Subcutaneous adipose tissue (tissue), 4 donors: Measurements from ENCODE around the gene ST14. TPM values are rescaled to one million over a fixed set of nuclear protein-coding genes. Genes with fewer than 3 reads are reported as not detected.

Experiments
- total RNA-seq, 4 donors: library from RNA; depleted of rRNA; stranded (reverse); fragments of >200 nt; gene quantifications; one replicate each; pipeline ENCODE4 v1.1.0, GENCODE V29; 2016
- TF ChIP-seq, protein P1 (sequence below): fragments of 450-650 bp; IDR thresholded peaks from one replicate; pipeline ENCODE4 v1.5.1; 2016; ENCODE audit warnings: low read depth, mild to moderate bottlenecking, control low read depth, antibody characterized with exemption, moderate library complexity

ST14 gene
- total RNA-seq, 4 donors from 2014 or later: 2.8 to 113 (median 8.1) TPM

DNA sequence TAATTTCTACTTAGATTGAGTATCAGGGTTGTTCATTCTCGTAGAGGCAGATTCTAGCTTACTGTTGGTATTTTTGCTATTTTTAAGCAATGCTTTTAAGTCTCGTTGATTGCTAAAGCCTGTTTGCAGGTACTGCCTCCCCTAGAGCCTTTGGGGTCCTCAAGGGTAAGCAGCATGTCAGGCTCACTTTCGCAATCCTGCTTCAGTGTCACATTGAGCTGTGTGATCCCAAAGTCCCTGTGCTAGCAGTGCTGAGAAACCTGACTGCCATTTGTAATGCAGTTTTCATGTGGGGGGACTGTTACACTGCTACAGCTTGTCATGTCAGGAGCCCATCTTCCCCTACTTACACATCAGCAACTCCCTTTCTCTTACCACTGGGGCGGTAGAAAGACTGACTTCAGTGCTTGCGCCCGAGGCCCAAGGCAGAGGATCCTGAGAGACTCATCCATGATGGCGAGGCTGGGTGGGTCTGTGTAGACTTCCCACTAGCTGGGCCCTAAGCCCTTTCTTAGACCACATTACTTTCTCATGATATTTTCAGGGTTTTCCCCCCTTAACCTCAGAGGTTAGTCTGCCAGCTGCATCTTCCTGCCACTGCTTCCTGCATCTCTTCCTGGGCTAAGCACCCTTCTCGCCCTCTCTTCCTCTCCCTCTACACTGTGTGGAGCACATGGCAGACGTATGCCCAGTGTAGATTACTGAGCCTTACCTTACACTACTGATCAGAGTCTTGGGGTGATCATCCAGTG lies 40.8 kb upstream of the ST14 start:
- TF ChIP-seq, protein P1, sequence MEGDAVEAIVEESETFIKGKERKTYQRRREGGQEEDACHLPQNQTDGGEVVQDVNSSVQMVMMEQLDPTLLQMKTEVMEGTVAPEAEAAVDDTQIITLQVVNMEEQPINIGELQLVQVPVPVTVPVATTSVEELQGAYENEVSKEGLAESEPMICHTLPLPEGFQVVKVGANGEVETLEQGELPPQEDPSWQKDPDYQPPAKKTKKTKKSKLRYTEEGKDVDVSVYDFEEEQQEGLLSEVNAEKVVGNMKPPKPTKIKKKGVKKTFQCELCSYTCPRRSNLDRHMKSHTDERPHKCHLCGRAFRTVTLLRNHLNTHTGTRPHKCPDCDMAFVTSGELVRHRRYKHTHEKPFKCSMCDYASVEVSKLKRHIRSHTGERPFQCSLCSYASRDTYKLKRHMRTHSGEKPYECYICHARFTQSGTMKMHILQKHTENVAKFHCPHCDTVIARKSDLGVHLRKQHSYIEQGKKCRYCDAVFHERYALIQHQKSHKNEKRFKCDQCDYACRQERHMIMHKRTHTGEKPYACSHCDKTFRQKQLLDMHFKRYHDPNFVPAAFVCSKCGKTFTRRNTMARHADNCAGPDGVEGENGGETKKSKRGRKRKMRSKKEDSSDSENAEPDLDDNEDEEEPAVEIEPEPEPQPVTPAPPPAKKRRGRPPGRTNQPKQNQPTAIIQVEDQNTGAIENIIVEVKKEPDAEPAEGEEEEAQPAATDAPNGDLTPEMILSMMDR: no peak

DNA sequence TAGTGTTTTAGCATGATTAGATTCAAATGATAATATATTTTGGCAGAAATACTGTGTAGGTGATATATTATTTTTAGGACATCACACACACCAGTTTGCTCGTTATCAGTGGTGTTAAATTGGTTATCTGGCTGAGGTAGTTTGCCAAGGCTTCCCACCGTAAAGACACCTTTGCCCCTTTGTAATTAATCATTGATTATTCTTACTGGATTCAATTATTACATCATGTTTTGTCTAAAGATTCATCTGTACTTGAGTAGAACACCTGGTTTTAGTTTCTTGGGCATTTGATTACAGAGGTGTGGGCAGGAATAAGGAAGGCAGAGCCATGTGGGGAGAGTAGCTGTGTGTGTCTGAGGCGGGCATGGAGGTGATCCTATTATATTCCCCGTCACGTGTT lies 39.5 kb upstream of the ST14 start:
- TF ChIP-seq, protein P1: no peak

DNA sequence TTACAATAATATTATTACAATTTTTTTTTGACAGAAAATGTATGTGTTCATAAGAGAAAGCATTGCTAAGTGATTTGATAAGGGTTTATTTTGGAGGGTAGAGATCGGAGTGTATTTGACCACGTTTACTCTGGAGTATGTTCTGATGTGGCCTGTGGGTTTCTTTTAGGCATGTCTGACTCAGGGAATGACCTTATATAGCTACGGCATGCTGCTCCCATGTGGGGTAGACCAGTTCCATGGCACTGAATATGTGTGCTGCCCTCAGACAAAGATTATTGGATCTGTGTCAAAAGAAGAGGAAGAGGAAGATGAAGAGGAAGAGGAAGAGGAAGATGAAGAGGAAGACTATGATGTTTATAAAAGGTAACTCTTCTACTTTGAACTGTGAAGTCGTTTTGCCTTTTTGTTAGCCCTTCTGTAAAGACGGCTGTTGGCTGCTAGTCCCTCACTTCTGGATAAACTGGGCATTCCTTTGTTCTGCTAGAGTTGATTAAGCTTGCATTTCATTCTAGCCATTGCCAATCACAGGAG lies 38.1 kb upstream of the ST14 start:
- TF ChIP-seq, protein P1: no peak

DNA sequence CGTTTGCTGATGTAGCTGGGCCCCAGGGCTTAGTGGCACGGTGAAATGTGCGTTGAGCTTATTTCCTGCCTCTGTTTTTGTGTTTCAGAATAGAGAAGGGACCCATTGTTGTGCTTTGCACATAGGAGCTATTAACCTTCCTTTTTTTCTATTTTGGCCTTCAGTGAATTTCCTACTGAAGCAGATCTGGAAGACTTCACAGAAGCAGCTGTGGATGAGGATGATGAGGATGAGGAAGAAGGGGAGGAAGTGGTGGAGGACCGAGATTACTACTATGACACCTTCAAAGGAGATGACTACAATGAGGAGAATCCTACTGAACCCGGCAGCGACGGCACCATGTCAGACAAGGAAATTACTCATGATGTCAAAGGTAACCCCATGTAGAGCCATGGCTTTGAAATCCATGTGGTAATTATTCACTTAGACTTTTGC lies 37.4 kb upstream of the ST14 start:
- TF ChIP-seq, protein P1: no peak

DNA sequence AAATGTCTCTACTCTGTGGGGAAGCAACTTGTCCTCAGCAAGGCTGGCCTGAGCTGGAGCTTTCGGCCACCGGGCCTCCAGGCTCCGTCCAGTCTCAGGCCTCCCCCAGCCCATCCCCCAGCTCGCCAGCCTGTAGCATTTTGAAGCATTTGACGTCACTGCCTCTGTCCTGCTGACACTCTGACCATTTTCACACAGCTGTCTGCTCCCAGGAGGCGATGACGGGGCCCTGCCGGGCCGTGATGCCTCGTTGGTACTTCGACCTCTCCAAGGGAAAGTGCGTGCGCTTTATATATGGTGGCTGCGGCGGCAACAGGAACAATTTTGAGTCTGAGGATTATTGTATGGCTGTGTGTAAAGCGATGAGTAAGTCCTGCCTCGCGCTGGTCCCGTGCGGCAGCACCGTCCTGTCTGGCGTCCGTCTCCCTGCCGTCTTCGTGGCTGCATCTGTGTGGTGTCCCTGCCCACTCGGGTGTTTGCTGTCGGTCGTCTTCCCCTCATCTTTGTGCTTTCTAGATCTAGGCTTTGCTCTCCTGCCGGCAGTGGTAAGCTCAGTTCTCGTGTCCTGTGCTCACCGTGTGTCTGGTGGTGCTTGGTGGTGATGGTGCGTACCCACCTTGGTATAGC lies 36.1 kb upstream of the ST14 start:
- TF ChIP-seq, protein P1: no peak

DNA sequence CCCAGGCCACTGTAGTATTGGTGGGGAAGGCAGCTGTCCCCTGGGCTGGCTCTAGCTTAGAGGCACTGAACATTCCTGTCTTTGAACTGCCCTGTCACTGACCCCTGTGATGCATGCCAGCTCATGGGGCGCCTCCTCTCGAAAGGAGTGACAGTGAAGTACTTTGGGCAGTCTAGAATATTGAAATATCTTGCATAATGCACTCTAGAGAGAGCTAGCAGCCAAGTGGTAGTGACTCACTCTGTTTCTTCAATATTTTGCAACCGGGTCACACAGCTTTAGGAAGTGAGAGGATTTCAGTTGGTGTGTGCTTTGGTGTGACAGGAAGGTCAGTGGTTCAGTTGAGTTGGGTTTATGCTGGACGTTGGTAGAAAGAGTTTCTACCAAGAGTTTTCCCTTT lies 35.5 kb upstream of the ST14 start:
- TF ChIP-seq, protein P1: no peak

DNA sequence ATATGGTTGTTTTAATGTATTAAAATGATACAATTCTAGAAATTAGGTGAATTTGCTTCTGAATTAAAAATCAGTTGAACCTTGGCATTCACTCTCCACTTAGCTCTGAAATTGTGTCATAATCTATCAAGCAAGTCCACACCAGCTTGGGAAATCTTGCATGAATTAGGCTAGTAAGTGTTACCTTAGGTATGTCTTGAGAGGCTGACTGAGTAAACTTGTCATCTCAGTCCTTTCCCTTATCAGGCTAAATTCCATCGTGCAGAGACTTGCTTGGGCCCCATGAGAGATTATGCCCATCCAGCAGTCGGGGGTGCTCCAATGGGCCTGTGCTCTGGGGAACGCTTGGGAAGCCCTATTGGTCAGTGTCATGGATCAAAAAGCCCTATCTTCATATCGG lies 33.9 kb upstream of the ST14 start:
- TF ChIP-seq, protein P1: no peak
